Activated gamma-delta T cell (primary cell): Measurements from ENCODE around the gene RAMACL.

ENCODE experiments used
- DNase-seq: peaks from one replicate; lab custom pipeline; 2025; lab: John Stamatoyannopoulos, UW

Gene RAMACL

DNA sequence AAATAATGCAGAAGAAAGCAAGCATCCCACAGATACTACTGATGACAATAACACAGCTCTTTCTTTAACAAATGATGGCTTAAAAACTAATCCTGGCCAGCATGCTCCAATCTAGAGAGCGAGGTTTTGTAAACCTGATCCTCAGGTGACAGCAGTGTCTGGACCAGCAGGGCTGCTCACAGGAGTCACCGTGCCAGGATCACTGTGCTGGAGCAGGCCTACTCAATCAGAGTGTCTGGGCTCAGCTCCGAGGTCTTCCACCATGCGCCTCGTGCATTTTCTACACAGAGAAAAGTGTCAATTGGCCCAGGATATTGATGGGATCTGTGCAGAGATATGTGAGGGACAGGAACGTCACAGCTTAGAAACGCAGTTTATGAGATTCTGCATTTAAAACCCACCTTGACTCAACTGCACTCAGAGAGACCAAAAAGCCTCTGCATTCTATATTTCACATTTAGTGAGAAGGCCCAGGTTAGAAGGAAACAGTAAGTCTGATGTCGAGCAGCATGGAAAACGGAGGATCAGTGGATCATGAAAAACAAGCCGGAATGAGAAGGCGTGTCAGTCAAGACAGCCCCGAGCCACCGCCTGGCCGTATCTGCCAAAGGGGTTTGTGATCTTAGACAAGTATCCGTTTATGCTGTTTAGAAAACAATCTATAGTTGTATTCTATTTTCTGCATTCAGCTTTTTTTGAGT is 7.8 kb downstream of the RAMACL start:
- DNase-seq: no peak

DNA sequence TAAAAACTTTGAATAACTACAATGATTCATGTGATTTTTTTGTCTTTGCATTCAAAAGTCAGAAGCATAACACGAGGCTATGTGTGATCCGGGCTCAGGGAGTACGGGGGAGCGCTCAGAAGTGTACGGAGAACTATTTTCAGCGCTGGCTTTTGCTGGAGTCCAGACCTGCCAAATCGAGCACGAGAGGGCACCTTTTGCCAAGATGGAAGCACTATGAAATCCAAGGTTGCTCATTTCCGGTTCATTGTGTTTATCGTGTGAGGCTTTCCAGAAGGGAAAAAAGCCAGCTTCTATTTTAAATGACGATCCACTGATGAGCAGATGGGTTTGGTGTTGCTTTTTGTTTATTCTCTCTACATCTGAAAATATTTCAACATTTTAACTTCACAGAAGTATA is 11.3 kb downstream of the RAMACL start:
- no peak for DNase-seq

DNA sequence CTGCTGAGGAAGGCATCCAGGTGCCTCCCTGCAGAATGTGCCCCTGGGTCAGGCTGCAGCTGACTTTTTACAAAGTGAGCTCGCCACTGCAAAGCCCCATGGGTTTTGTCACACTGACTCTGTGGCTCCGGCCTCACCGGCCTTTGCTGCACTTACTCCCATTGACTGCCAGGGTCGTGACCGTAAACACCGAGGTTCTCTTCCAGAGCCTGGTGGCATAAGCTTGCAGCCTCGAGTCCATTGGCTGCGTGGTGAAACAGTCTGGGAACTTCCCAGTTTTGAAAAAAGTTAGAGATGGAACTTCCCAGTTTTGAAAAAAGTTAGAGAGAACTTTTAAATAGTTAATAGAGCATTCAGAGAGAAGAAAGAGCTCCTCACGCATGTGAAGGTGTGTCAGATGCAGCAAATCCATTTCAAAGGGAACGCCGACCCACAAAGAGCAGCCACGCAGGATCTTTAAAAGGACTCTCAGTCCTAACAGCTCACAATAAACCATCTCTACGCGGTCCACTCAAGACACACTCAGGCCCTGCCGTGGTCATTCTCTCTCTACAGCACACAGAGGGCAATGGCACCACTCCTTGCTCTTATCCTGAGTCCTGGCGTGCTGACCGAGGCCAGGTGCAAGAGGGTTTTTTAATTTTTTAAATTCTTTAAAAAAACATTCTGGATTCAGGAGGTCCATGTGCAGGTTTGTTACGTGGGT is 12.8 kb downstream of the RAMACL start:
- no peak for DNase-seq

DNA sequence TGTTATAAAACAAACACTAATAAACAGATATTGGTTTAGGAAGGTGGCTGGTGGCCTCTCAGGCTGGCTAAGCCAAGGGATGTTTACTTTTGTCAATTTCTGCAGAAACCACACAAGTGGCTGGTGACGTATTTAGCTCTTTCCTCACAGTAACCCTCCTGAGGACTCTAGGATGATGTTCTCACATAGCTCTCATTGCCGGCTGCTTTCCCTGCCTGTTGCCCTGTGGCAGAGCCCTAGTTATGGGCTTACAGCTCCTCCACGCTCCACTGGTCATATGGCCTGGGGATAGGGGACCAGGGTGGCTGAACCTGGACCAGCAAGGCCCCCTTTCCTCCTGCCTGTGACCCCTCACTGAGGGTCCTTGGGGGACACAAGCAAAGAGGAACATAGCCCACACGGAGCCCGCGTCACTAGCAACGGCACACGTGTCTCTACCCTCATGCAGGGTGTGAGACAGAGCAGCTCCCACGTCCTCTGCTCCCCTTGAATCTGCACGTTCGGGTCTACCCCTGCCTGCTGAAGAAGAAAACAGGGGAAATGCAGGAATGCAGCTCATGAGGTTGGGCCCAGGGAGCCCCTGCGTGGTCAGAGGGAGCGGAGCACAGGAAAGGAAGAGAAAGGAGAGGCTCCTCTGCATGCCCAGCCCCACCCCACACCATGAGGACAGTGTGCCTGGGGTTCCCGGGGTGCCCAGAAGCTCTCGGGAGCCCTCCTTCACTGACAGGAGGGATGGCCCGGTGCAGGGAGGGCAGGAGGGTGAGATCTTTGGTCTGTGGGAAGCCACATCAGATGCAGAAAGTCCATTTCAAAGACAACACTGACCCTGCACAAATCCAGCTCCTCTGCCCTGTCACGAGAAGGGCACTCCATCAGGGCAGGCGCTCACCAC is 13.9 kb downstream of the RAMACL start:
- no peak for DNase-seq

DNA sequence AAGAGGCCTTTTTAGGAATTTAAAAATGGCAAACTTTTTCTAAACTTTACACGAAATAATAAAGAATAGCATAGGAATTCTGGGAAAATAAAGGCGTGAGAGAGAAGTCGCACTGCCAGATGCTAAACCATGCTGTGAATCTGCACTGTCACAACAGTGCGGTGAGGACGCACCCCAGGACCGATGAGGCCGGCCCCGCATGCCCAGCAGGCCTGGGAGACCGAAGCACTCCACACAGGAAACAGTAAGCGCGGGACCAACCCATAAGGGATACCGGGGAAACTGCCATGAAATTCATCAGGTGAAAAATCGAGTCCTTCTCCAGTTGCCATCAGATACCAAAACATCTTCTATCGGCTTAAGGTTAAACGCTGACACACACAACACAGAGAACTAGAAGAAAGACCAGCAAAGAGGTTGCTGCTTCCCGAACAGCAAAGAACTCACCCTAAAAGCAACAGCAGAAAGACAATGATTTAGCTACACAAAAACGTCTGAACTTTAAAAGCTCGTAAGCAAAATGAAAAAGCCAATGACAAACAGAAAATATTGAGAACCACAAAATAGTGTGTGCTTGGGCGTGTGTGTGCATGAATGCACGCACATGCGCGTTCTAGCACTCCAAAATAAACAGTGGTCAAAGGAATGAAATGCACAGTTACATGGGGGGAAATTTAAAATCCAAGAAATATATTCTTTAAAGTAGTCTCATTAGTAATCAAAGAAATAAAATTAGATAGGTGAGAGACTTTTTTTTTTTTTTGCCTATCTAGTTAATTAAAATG is 15.4 kb downstream of the RAMACL start:
- DNase-seq: no peak

DNA sequence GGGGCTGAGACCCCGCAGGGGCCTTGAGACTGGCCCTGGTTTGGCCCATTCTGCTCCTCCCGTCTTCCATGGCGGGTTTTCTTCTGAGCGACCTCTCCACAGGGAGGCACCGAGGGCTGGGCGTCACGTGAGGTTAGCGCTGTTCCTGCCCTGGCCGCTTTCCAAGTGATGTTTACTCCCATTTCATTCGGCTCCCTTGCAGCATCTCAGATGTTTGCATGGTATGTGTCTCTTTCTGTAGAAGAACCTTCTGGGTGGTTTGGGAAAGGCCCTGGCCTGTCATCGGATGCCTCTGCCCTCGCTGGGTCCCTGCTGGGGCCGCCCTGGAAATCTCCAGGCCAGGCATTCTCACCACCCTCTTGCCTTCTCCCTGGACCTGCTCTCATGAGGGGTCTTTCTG is 17.3 kb downstream of the RAMACL start:
- DNase-seq: no peak

DNA sequence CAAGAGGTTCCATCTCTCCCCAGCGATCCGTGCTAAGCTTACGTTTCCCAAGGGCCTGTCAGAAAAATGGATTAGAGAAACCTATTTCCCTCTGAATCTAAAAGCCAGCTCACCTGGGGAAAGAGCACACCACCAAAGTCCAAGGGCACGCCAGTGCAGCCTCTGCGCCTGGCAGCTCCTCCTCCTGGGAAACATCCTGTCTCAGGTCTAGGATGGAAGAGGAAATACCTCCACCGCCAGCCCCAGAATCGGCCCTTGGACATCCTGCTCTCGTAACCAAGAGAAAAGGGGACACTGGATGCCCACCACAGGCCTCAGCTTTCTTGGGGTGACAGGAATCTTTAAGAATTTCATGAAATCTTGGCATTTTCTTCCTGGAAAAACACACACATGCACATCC is 18.7 kb downstream of the RAMACL start:
- DNase-seq: no peak

DNA sequence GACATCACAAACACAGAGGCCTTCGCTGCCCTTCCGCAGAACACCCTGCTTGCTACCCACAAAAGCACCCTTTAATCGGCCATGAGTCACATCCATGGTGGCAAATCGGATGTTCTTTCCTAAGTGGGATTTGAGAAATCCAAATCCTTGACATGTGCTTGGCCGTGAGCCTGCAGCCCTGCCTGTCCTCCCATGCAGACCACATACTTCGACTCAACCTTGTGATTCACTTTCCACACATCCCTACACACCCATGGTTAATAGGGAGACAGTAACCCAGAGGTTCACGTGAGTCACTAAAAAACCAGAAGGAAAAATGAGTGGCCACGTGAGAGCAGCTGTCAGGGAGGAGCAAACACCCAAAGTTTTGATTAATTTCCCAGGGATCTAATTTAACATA is 19.4 kb downstream of the RAMACL start:
- DNase-seq: no peak

DNA sequence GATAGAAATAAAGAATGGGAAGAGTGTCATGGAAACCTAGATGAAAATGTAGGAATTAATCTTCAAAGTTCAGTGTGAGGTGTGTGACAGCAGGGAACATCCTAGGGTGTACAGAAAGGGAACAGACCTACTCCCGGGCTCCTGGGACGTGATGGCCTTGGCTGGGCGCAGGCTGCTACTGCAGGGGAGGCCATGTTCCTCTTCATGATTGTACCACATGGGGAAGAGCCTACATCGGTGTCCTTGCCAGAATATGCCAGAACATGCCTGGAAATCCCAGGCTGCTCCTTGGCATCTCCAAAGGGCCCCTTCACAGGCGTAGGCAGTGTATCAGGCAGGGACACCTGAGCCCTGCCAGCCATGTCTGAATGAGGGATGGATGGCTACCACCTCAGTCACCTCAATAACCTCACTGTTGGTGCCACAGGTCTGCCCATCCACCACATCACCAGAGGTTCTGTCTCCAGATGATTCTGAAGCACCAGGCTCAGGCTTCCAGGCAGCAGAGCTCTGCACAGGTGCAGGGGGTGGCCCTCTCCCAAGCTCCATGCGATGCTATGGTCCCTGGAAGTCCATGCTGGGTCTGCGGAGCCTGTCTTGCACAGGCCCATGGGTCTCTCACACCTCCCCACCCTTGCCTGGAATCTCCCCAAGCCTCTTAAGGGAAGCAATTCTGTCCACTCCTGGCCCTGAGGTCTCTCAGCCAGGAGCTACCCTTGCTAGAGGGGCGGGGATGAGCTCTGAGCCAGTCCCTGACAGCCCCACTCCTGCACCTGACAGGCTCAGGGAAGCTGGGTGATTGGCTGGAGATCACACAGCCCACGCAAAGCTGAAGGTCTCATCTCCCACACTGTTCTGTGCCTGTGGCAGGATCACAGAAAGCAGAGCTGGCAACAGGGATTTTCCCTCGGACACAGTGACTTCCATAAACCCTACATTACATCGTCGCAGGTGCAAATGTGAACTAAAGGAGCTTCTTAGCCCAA is 20.2 kb downstream of the RAMACL start:
- no peak for DNase-seq

DNA sequence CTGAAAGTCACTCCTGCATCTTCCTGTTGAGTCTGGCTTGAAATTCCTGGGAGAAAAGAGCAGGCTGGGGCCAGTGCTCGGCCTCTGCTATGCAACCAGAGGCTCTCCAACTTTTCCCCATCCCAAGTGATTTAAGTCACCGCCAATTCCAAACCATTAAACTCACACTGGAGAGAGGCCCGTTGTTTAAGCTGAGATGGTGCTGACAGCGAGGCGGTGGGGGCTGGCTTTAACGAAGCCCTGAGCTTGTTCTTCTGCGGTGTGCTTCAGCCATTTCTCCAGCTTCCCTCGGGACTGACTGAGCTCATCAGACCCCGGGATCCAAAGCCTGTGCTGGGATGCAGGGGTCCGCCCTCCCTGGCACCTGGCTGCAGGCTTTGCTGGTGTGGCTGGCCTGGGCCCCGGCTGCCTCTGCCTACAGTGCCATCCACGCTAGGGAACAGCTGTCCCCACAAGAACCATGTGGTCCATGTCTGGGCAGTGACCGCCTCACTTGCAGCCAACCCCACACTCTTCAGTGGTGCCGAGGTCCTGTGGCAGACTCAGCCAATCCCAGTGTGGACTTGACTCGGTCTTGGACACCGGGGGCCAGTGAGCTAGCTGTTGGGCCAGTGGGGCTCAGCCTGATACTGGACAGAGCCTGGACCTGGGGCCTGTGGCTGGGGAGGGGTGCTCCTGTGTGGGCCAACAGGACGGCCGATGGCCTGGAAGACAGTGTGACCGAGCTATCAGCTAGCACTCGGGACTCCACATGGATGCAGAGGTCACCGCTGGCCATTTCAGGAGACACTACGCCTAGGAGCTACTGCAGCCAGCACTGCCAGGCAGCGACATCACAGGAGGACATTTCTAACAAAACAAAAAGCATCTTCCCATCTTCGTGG is 21.2 kb downstream of the RAMACL start:
- no peak for DNase-seq

DNA sequence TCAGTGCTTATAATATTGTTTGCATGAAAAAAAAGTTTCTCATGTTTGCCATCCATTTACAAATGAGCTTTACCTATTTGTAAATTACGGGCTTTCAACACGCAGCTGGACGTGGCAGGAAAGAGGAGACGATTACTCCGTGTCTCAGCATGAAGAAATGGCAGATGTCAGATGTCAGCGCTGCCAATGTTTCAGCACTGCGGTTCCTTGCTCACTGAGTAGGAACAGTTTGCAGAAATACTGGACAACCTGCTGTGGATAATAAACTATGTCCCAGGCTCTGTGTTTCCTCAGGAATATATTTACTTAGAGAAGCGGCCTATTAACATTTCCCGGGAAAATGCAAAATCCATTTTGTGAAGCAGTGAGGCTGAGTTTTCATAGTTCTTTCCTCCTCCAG is 22.7 kb downstream of the RAMACL start:
- no peak for DNase-seq

DNA sequence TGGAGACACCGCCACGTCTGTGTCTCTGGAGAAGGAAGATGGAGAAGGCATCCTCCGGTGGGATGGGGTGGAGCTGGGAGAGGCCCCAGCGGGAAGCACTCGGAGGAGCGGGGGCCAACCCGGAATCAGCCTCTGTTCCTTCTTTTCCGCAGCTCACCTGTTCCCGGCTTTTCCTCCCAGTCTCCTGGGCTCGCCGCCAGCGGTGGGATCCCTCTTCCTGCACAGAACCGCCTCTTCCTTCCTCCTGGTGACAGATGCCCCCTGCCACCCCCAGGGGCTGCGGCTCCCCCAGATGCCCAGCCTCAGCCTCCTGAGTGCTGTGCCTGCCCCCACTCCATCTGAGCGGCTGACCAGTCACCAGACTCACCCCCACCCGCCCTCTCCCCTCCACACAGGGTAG is 23.3 kb downstream of the RAMACL start:
- no peak for DNase-seq

DNA sequence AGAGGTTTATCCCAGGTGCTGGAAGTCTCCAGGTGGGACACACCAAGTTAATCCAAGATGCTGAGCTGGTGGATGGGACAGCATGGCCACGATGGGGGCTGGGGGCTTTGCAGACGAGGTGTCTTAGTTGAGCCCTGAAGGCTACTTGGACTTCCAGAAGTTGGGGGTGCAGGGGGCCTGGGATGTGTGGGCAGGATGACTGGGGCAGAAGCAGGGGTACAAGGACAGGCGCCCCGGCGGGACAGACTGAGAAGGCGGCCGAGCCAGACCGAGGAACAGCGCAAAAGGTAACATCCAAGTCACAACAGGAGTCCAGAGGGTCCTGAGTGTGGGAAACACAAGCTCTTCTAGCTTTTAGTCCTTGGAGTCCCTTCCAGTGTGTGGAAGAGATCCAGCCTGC is 23.8 kb downstream of the RAMACL start:
- DNase-seq: no peak

DNA sequence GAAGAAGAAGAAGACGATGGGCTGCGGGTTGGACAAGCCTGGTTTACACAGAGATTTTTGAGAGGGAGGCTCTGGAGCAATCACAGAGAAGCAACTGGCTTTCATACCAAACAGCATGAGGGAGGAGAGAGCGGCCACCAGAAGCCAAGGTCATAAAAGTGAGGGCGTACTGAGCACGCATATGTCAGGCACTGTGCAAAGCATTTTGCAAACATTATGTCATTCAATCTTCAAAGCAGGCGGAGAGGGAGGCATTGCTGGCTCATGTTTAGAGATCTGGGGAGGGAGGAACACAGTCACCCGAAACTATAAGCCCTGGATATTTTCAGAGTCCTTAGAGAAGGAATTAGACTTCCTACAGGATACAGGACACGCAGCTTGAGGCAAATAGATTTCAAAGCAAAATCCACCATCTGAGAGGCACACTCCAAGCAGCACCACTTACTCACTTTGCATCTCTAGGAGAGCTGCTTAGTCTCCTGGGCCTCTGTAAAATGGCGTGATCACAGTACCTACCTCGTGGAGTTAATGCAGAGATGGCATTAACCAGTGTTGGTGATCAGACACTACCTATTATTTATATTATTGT is 24.6 kb downstream of the RAMACL start:
- no peak for DNase-seq

DNA sequence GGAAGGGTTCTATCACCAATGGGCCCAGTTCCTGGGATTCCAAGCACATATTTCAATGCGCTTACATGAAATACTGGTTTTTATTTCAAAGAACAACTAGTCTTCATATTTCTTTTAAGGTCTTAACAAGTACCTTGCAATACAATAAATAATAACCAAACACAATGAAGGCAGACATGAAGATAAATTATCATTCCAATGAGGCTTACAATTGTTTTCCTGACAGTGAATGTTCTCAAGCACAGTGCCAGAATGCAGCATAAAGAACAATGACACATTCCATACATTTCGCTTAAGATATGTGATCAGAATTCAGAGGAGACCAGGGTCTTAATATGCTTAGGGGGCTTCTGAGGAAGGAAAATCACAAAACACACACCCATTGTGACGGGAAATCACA is 26.3 kb downstream of the RAMACL start:
- no peak for DNase-seq

DNA sequence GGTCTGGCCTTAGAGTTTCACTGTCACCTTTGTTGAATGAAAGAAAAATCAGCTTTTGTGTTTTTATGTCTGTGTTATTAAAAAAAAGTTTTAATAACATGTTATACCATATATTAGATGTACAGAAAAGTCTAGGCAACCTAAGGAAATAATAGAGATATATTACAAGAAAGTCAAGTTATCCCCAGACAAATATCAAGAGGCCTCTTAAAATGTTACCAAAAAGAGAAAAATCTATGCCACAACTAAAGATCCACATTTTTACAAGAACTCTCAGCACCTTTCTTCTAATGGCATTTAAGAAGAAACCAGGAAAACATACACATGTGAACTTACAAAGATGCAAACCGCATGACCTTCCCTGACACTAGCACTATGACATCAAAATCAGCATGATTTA is 26.8 kb downstream of the RAMACL start:
- DNase-seq: no peak

DNA sequence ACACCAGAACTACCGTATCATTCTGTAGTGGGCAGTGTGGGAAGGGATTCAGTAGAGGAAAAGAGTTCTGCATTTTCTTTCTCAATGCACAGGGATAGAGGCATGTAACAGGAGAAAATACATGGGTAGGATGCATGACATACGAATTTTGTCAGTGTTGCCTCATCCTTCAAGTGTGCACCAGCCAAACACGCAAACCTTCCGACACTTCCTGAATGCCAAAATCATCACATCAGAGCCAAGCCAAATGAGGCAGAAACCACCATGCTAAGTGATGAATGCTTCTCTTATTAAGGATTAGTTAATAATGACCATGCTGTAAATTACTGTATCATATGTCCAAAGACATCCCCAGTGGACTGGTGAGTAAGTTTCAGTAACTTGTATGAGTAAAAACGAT is 27.3 kb downstream of the RAMACL start:
- DNase-seq: no peak

DNA sequence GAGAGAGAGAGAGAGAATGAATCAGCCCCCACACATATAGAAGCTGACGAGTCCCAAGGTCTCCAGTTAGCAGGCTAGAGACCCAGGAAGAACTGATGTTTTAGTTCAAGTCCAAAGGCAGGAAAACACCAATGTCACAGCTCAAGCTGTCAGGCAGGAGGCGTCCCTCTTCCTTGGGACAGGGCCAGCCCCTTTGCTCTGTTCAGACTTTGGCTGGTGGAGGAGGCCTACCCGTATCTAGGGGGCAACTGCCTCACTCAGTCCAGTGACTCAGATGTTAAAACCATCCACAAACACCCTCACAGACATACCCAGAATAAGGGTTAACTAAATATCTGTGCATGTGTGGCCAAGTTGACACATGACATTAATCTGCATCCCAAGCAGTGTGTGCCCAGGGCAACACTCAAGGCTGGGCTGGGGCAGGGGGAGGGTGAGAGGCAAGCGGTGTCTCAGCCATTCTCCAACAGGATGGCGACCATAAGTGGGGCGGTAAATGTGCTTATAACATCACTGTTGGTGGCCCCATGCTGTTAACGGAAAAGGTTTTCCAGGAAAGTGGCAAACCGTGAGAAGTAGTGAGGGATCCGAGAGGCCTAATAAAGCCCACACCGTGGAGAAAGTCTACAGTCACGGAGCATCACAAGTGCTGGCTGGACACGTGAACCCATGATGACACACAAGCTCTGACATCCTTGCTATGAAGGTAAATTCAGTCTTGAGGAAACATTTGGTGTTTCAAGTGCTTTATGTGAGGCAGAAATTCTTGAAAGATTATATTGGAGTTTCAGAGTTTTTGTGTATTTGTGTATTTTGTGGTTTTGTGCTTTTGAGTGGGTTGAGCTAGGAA is 28.1 kb downstream of the RAMACL start:
- no peak for DNase-seq
